ACC112 (cell line): ENCODE data around the gene HPS4.

Source experiments
- H2AFZ ChIP-seq: fragments of 200-600 bp; sonication (generic); one replicate; pipeline ENCODE4 v1.6.0; 2017; ENCODE audit warnings: antibody characterized with exemption, low read length; ENCODE audit not compliant: unreplicated experiment
- H3K27ac ChIP-seq: fragments of 200-600 bp; sonication (generic); 2 replicates; pipeline ENCODE4 v1.5.1; 2014; ENCODE audit warnings: low read depth, mild to moderate bottlenecking, antibody characterized with exemption, low read length, moderate library complexity
- H3K27me3 ChIP-seq: fragments of 200-600 bp; sonication (generic); 2 replicates; pipeline ENCODE4 v1.6.1; 2014; ENCODE audit warnings: mild to moderate bottlenecking, antibody characterized with exemption, low read length, moderate library complexity, mixed read lengths; ENCODE audit not compliant: insufficient read depth
- H3K36me3 ChIP-seq: fragments of 200-600 bp; sonication (generic); 2 replicates; pipeline ENCODE4 v1.6.1; 2016; ENCODE audit warnings: mild to moderate bottlenecking, antibody characterized with exemption, low read length, moderate library complexity, mixed read lengths; ENCODE audit not compliant: insufficient read depth
- H3K4me1 ChIP-seq: fragments of 200-600 bp; sonication (generic); one replicate; pipeline ENCODE4 v1.6.1; 2016; ENCODE audit warnings: low read length, mixed read lengths; ENCODE audit not compliant: insufficient read depth, unreplicated experiment, control insufficient read depth
- H3K4me3 ChIP-seq: fragments of 200-600 bp; sonication (generic); 2 replicates; pipeline ENCODE4 v1.5.1; 2014; ENCODE audit warnings: mild to moderate bottlenecking, low read depth, low read length
- H3K79me2 ChIP-seq: fragments of 200-600 bp; sonication (generic); one replicate; pipeline ENCODE4 v1.6.0; 2016; ENCODE audit warnings: low read length; ENCODE audit not compliant: control insufficient read depth, unreplicated experiment, insufficient read depth

HPS4 gene

GRCh38 chr22:26431261-26431995, 52.2 kb downstream of the HPS4 start:
- Histone ChIP-seq H2AFZ (no peak overlapping the region), H3K36me3 (no peaks in the 10 kb centered on the region), H3K27ac (no peak overlapping the region), H3K79me2 (no peaks in the 10 kb centered on the region), H3K4me1 (peaks cover 4% of the 10 kb centered on the region), H3K27me3 (no peaks in the 10 kb centered on the region), H3K4me3 (no peak overlapping the region)

- Histone ChIP-seq H3K4me1 (peaks cover 4% of the 10 kb centered on the region), H3K27me3 (peaks cover 7% of the 10 kb centered on the region; the same call in 1 of the 2 replicates), H3K4me3 (no peak overlapping the region)
These were observed 53.0 kb downstream of the HPS4 start for GRCh38 chr22:26430600-26430999.

GRCh38 chr22:26429458-26430286, 53.9 kb downstream of the HPS4 start:
- H3K79me2 ChIP-seq: no peaks in the 10 kb centered on the region
- no peaks in the 10 kb centered on the region for H3K36me3 ChIP-seq
- H3K4me3 ChIP-seq: peak overlapping the region; percentile 64
- no peak overlapping the region for H3K27ac ChIP-seq
- H3K4me1 ChIP-seq: peaks cover 4% of the 10 kb centered on the region
- H3K27me3 ChIP-seq: peaks cover 11% of the 10 kb centered on the region
- no peak overlapping the region for H2AFZ ChIP-seq

More at GRCh38 chr22:26430600-26430999, 53.0 kb downstream of the HPS4 start:
- Histone ChIP-seq H3K79me2 (no peaks in the 10 kb centered on the region), H3K36me3 (no peaks in the 10 kb centered on the region), H3K27ac (no peak overlapping the region), H2AFZ (no peak overlapping the region)

GRCh38 chr22:26428515-26429457, 54.8 kb downstream of the HPS4 start, which contains the start of gene ASPHD2:
Gene ASPHD2, plus strand, starts transcription at chr22:26429260. Its CDS starts 4,356 bp downstream, at chr22:26433616.
- no peaks in the 10 kb centered on the region for H3K36me3 ChIP-seq
- no peaks in the 10 kb centered on the region for H3K79me2 ChIP-seq
- H3K27ac ChIP-seq: 0 out of 2 replicates have a peak within 1 kb of the TSS, but pooled peaks have one; percentile 3
- H3K4me1 ChIP-seq: peaks cover 4% of the 10 kb centered on the region
- peak within 1 kb of the TSS; percentile 94 for H2AFZ ChIP-seq
- H3K27me3 ChIP-seq: peaks cover 11% of the 10 kb centered on the region
- peak within 1 kb of the TSS; percentile 80 for H3K4me3 ChIP-seq

- Histone ChIP-seq H3K36me3 (no peaks in the 10 kb centered on the region), H3K4me1 (peaks cover 4% of the 10 kb centered on the region), H3K79me2 (no peaks in the 10 kb centered on the region)
These were observed 56.7 kb downstream of the HPS4 start for GRCh38 chr22:26426924-26427323.

GRCh38 chr22:26418620-26419019, 65.0 kb downstream of the HPS4 start:
- Histone ChIP-seq H3K27me3 (peaks cover 37% of the 10 kb centered on the region), H3K4me1 (peaks cover 10% of the 10 kb centered on the region), H3K79me2 (no peaks in the 10 kb centered on the region), H2AFZ (no peak overlapping the region), H3K36me3 (no peaks in the 10 kb centered on the region), H3K27ac (no peak overlapping the region), H3K4me3 (no peak overlapping the region)

More at GRCh38 chr22:26426924-26427323, 56.7 kb downstream of the HPS4 start:
- Histone ChIP-seq H3K27me3 (peaks cover 24% of the 10 kb centered on the region), H3K27ac (no peak overlapping the region), H3K4me3 (no peak overlapping the region), H2AFZ (no peak overlapping the region)

- Histone ChIP-seq H2AFZ (no peak overlapping the region), H3K79me2 (no peaks in the 10 kb centered on the region), H3K36me3 (no peaks in the 10 kb centered on the region), H3K4me1 (peaks cover 10% of the 10 kb centered on the region), H3K4me3 (no peak overlapping the region), H3K27me3 (peaks cover 29% of the 10 kb centered on the region), H3K27ac (no peak overlapping the region)
These were observed 66.2 kb downstream of the HPS4 start for GRCh38 chr22:26417406-26417805.

GRCh38 chr22:26416670-26417276, 66.8 kb downstream of the HPS4 start:
- H3K36me3 ChIP-seq: no peaks in the 10 kb centered on the region
- H2AFZ ChIP-seq: no peak overlapping the region
- no peak overlapping the region for H3K4me3 ChIP-seq
- H3K79me2 ChIP-seq: no peaks in the 10 kb centered on the region
- H3K4me1 ChIP-seq: peaks cover 10% of the 10 kb centered on the region
- no peak overlapping the region for H3K27ac ChIP-seq
- H3K27me3 ChIP-seq: peaks cover 34% of the 10 kb centered on the region

- Histone ChIP-seq H3K79me2 (no peaks in the 10 kb centered on the region), H2AFZ (no peak overlapping the region), H3K27me3 (peaks cover 39% of the 10 kb centered on the region), H3K4me3 (no peak overlapping the region), H3K36me3 (no peaks in the 10 kb centered on the region), H3K4me1 (peaks cover 10% of the 10 kb centered on the region), H3K27ac (no peak overlapping the region)
These were observed 67.3 kb downstream of the HPS4 start for GRCh38 chr22:26416256-26416655.

GRCh38 chr22:26414347-26414746, 69.2 kb downstream of the HPS4 start:
- peaks cover 10% of the 10 kb centered on the region for H3K4me1 ChIP-seq
- no peak overlapping the region for H3K27ac ChIP-seq
- no peak overlapping the region for H3K4me3 ChIP-seq
- H2AFZ ChIP-seq: no peak overlapping the region
- H3K27me3 ChIP-seq: peaks cover 44% of the 10 kb centered on the region
- no peaks in the 10 kb centered on the region for H3K36me3 ChIP-seq
- no peaks in the 10 kb centered on the region for H3K79me2 ChIP-seq
